AG09309 (cell line): ENCODE results near the gene BICD2.

Experiments used
- DNase-seq: peaks from one replicate; pipeline ENCODE4 v3.0.0-alpha.2; 2010; ENCODE audit warnings: low read depth
- H3K4me3 ChIP-seq: 2 replicates; pipeline ENCODE4 v1.5.1; 2011; ENCODE audit warnings: mild to moderate bottlenecking, low read depth, low read length, moderate library complexity; ENCODE audit not compliant: control insufficient read depth
- CTCF ChIP-seq: IDR thresholded peaks from 2 replicates; pipeline ENCODE4 v1.5.1; 2011; ENCODE audit warnings: mild to moderate bottlenecking, low read depth, low read length, inconsistent platforms; ENCODE audit not compliant: insufficient read depth, control insufficient read depth; ENCODE audit errors: missing control alignments

BICD2 gene

GRCh38 chr9:92727716-92728700, 36.6 kb downstream of the BICD2 start:
- no peak for TF ChIP-seq CTCF
- H3K4me3 ChIP-seq = no peak overlapping the region

DNA sequence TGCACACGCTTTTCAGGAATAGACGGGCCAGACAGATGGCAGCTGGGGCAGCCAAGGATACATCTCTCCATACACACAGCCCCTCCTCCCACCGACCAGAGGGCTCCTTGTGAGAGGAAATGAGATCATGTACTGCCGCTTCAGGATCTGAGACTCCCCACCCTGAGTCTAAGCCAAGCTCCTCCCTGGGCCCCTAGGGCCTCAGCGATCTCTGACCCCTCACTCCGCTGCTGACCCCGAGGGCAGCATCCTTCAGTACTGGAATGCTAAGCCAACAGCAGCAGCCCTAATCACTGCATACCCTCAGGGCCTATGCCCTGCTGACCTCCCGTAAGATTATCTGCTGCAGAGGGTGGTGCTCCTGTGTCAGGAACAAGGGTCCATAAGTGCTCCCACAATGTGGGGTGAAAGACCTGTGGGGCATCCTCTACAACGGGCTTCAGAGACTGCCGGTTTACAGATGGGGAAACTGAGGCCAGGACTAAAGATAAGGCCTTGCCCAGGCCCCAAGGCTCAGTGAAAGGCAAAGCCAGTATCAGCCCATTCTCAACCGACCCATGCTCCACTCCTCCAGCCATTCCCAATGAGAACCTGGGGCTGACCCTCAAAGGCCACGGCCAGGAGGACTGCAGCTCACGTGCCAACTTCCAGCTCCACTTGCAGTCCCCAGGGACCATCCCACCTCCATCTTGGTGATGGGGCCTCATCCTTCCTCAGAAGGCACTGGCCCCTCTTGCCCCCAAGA, 37.5 kb downstream of the BICD2 start:
- no peak overlapping the region for H3K4me3 ChIP-seq
- no peak for DNase-seq
- TF ChIP-seq CTCF = no peak

More at GRCh38 chr9:92727716-92728700, 36.6 kb downstream of the BICD2 start:
- no peak for DNase-seq

DNA sequence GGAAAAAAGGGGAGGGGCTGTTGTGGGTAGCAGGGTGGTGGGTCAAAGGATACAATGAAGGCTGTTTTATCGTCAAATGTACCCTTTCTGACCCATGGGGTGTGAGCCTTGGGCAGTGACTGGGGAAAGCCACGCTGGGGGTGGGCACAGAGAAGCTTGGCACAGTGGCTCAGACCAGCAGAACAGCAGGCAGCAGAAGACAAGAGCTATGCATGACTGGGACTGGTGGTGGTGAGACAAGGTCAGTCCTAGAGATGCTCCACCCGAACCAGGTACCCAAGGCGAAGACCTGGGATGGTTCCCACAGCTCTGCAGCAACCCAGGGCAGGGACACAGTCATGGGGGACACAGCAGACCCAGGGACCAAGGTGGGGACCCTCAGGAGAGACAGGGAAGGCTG, 38.3 kb downstream of the BICD2 start:
- DNase-seq = no peak
- H3K4me3 ChIP-seq = no peak overlapping the region
- no peak for TF ChIP-seq CTCF

DNA sequence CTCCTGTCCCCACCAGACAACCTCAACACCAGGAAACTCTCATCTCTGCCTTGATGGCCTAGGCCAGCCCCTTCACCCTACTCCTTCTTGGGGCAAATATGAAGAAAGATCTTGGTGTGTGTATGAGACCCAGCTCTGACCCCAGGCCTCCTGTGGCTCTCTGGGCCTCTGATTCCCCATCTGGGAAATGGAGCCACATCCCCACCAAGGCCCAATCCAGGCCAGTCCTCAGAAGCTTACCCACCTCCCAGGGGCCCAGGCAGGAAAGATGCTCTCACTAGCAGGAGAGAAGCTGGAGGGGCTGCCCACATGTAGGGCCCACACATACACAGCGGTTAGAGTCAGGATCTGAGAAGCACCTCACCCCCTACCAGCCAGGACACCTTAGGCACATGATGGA, 38.9 kb downstream of the BICD2 start:
- no peak for DNase-seq
- H3K4me3 ChIP-seq = no peak overlapping the region
- no peak for TF ChIP-seq CTCF

- DNase-seq = no peak
- no peak for TF ChIP-seq CTCF
- no peak overlapping the region for H3K4me3 ChIP-seq
These were observed 39.4 kb downstream of the BICD2 start for GRCh38 chr9:92725266-92725545.

DNA sequence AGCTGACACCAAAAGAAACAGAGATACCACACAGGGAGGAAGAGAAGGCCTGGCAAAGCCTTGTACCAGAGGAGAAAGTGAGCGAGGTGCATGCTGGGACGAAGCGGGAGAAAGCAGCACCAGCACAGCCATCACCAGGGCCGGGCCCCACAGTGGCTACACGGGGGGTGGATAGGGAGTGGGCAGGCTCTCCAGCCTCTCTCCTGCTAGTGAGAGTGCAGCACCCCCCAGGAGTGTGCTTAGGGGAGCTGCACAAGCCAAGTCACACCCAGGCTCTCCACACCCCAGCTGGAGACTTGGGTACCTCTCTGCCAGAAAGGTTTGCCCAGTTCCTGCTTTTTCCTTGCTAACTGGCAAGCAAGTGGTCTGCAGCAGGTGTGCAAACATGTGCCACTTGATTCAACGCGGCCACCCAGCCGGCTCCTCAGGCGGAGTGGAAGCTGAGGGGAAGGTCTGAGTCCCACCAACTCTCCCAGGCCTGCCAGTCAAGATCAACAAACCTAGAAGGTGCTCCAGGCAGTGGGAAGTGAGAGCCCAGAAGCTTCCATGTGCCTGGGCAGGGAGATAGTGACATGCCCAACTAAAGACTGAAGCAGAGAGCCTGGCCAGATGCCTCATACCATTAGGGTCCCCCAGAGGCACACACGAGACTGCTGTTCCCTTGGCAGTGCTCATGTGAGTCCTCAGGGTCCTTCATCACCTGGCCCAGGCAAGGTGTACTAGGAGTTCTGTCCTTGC, 39.9 kb downstream of the BICD2 start:
- no peak for DNase-seq
- TF ChIP-seq CTCF = no peak

More for the DNA sequence above, 39.9 kb downstream of the BICD2 start:
- H3K4me3 ChIP-seq = no peak overlapping the region
